ENCODE measurements around the gene NOXO1. TPM values are rescaled to one million over a fixed set of nuclear protein-coding genes. Genes with fewer than 3 reads are reported as not detected.

NOXO1 gene
- total RNA-seq, 1 experiment from 2014 or later = 1.2 TPM

DNA sequence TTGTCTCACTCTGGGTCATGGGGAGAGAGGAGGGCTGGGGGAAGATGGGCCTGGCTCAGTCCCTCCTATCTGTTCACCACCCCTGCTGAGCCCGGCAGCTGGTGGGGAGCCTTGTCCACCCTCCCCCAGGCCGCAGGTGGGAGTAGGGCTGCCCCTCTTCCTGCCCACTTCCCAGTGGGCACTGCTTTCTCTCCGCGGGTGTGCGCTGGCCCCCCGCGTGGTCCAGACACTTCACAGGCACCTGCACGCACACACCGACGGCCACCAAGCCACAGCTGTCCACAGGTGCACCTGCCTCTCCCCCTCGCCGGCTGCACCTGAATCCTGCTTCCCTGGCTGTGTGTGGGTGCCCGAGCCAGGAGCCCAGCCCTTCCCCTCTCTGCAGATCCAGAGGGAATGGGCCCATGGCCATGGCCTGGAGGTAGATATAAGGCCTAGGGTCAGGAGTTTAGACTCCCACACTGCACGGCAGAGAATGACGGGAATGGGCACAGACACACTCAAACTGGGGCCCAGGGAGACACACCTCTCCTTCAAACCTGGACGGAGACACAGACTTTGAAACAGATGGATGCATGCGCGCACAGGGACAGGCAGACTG lies 47.5 kb upstream of the NOXO1 start:
- no peak overlapping the region for H3K4me3 ChIP-seq (ENCODE audit: low read depth, low read length, poor library complexity, severe bottlenecking)
- no peaks in the 10 kb centered on the region for H3K9me3 ChIP-seq (ENCODE audit: low read depth, low read length, poor library complexity, severe bottlenecking)
- intact Hi-C loops (cut with micrococcal nuclease; ENCODE audit: unreplicated experiment) = no loop called here
- no peak overlapping the region for H3K27ac ChIP-seq (ENCODE audit: low read depth, low read length, poor library complexity, severe bottlenecking)
- TF ChIP-seq CTCF (conservative IDR thresholded peaks at IDR 0.05; ENCODE audit: low read depth, low read length) (no peak), EZH2 (IDR thresholded peaks at IDR 0.05; ENCODE audit: borderline replicate concordance, low read depth, low read length, poor library complexity, severe bottlenecking) (no peak)
- CTCF ChIA-PET = no interaction called here
- peaks cover 21% of the 10 kb centered on the region for H3K4me1 ChIP-seq (ENCODE audit: insufficient read depth, low read length, poor library complexity, severe bottlenecking)
- BruUV-seq (replicated peaks) = no TSS peak
- POLR2A ChIA-PET (ENCODE audit: low non-redundant PET) = no interaction called here
- H3K27me3 ChIP-seq (replicated peaks; ENCODE audit: insufficient read depth, low read depth, low read length, poor library complexity) = no peaks in the 10 kb centered on the region
- no peak for DNase-seq (ENCODE audit: low spot score)
- H3K36me3 ChIP-seq (ENCODE audit: insufficient read depth, low read length, poor library complexity, severe bottlenecking) = no peaks in the 10 kb centered on the region

DNA sequence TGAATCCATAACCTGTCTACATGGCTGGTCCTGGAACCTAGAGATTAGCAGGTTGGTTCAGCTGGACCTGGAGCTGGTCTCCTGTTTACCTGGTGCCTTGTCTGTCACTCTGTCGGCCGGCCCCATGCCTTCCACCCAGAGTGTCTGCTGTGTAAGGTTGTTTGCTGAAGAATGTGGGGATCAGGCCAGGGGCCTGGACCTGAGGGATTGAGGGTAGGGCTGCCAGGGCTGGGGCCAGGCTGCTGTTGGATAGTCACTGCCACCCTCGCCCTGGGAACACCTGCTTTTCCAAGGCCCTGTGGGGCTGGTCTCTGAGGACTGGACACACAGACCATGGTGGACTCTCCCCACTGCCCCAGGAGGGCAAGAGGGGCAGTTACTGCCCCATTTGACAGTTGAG lies 46.9 kb upstream of the NOXO1 start:
- no peaks in the 10 kb centered on the region for H3K36me3 ChIP-seq (ENCODE audit: insufficient read depth, low read length, poor library complexity, severe bottlenecking)
- ChIA-PET POLR2A (ENCODE audit: low non-redundant PET) (no interaction called here), CTCF (interaction anchor here (0.6 to 0.7 kb wide), 2 partner anchors 8 to 12 kb away, joined by 3 to 4 read pairs; partner anchors contain the start of gene NPW)
- TF ChIP-seq CTCF (conservative IDR thresholded peaks at IDR 0.05; ENCODE audit: low read depth, low read length) = no peak
- no peak for TF ChIP-seq EZH2 (IDR thresholded peaks at IDR 0.05; ENCODE audit: borderline replicate concordance, low read depth, low read length, poor library complexity, severe bottlenecking)
- no peak overlapping the region for H3K27ac ChIP-seq (ENCODE audit: low read depth, low read length, poor library complexity, severe bottlenecking)
- intact Hi-C loops (cut with micrococcal nuclease; ENCODE audit: unreplicated experiment) = no loop called here
- no peaks in the 10 kb centered on the region for H3K27me3 ChIP-seq (replicated peaks; ENCODE audit: insufficient read depth, low read depth, low read length, poor library complexity)
- no peaks in the 10 kb centered on the region for H3K9me3 ChIP-seq (ENCODE audit: low read depth, low read length, poor library complexity, severe bottlenecking)
- BruUV-seq (replicated peaks) = no TSS peak
- DNase-seq (ENCODE audit: low spot score) = no peak
- peaks cover 21% of the 10 kb centered on the region for H3K4me1 ChIP-seq (ENCODE audit: insufficient read depth, low read length, poor library complexity, severe bottlenecking)
- H3K4me3 ChIP-seq (ENCODE audit: low read depth, low read length, poor library complexity, severe bottlenecking) = peak overlapping the region; percentile 57

DNA sequence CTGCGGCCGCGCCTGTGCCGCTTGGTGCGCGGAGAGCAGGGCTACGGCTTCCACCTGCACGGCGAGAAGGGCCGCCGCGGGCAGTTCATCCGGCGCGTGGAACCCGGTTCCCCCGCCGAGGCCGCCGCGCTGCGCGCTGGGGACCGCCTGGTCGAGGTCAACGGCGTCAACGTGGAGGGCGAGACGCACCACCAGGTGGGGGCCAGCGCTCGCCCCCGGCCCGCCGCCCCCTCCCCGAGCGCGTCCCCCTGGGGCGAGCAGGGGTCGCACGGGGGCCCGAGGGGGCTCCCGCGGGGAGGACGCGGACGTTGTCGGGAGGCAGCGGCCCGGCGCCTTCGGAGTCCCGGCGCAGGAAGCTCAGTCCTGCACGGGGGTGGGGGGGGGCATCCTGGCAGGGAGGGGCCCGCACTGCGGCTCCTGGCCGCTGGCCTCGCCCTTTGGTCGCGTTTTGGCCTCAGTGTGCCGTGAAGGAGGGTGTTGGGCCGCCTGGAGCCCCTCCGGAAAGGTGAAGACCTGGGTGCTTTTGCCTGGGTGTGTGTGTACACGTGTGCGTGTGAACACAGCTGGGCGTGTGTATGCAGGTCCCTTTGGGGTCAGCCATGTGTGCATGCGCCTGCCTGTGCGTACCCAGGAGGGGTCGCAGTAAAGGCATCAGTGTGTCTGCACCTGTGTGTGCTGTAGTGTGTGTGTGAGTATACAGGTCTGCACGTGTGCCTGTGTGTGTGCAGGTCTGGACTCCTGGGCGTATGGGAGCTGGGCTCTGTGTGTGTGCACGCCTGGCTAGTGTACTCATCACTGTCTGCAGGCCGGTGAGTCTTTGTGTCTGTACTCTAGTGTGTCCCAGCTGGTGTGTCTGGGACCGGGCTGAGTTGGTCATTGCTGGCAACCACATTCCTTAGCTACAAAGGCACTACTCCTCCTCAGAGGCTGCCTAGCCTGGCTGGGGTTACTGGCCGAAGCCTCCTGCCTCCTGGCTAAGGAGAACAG lies 46.0 kb upstream of the NOXO1 start:
- intact Hi-C loops (cut with micrococcal nuclease; ENCODE audit: unreplicated experiment) = no loop called here
- DNase-seq (ENCODE audit: low spot score) = no peak

More for the DNA sequence above, 46.0 kb upstream of the NOXO1 start:
- Histone ChIP-seq H3K27ac (ENCODE audit: low read depth, low read length, poor library complexity, severe bottlenecking) (no peak overlapping the region), H3K4me3 (ENCODE audit: low read depth, low read length, poor library complexity, severe bottlenecking) (peak overlapping the region; percentile 57), H3K9me3 (ENCODE audit: low read depth, low read length, poor library complexity, severe bottlenecking) (no peaks in the 10 kb centered on the region), H3K4me1 (ENCODE audit: insufficient read depth, low read length, poor library complexity, severe bottlenecking) (peaks cover 27% of the 10 kb centered on the region), H3K27me3 (replicated peaks; ENCODE audit: insufficient read depth, low read depth, low read length, poor library complexity) (no peaks in the 10 kb centered on the region), H3K36me3 (ENCODE audit: insufficient read depth, low read length, poor library complexity, severe bottlenecking) (no peaks in the 10 kb centered on the region)
- ChIA-PET CTCF (interaction anchor here (0.5 to 1.2 kb wide), 4 partner anchors 7 to 168 kb away, joined by 3 to 4 read pairs (median 3); partner anchors contain the start of gene NPW), POLR2A (ENCODE audit: low non-redundant PET) (no interaction called here)
- TF ChIP-seq CTCF (conservative IDR thresholded peaks at IDR 0.05; ENCODE audit: low read depth, low read length) = 0 out of 2 replicates have a peak, but pooled peaks have one; percentile 19
- no peak for TF ChIP-seq EZH2 (IDR thresholded peaks at IDR 0.05; ENCODE audit: borderline replicate concordance, low read depth, low read length, poor library complexity, severe bottlenecking)
- BruUV-seq (replicated peaks) = no TSS peak

Data from A673 (cell line).